Measurements from ENCODE around the gene SRSF4.
"Not testable (repeated sequence)": the region's sequence is repeated elsewhere in the genome, so short reads cannot be mapped to it uniquely, and the experiment has no call there.

Gene SRSF4

DNA sequence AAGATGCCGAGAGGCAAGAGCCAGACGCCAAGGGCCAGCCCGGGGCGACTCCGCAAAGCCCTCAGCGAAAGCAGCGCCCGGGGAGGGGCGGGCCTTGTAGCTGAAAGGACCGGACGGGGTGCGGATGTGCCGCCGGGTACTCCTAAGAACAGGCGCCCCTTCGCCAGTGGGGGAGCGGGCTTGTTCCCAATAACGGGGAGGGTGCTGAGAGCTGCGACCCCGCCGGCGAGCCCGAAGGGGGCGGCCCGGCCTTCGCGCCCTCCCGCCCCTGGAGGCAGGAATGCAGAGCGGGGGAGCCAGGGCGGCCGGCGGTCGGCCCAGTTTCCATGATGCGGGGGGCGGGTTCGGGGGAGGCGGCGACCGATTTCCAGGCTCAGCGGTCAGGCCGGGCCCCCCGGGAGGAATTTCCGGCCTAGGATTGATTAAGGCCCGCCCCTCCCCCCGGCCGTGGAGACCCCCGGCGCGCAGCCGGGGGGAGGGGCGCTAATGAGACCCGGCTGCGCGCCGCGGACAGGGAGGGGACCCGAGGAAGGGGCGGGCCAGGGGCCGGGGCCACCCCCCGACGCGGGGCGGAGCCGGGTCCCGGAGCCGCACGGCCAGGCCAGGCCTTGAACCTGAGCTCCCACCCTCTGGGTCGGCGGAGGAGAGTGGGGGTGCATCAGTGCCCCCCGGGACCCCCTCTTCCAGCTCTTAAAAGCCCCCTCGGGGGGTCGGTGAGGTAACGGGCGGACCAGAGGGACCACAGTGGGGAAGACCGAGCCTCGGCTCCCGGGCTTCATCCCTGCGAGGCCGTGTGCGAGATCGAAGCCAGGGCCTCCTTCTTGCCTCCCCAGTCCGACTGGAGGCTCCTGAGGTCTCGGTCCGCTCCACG lies 57.1 kb downstream of the SRSF4 start:
- peak; percentile 39 for DNase-seq (ENCODE audit: low read depth)

DNA sequence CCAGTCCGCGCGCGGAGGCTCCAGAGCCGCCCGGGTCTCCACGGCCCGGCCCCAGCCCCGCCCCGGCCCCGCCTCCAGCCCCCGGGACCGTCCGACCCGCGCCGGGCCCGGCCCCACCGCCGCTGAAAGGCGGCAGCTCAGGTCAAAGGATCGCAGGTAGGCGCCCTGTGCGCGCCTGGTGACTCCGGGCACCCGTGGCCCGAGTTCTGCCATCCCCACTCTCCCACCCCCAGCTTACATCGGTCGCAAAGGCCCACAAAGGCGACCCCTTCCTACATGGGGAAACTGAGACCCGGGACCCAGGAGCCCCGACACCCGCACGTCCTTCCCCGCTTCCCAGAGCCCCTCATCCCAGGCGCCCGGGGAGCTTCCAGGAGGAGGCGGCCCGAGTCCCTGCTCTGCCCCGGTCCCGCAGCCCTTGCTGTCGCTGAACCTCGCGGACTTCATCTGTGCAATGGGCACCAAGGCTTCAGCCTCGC lies 57.8 kb downstream of the SRSF4 start, which contains the start of gene TMEM200B:
Gene TMEM200B, minus strand, starts transcription at position 17 of the 479 bp plus-strand sequence. CDS start 2,075 bp downstream, outside the sequence.
- no peak for DNase-seq (ENCODE audit: low read depth)

- no peak for DNase-seq (ENCODE audit: low read depth)
Observed at GRCh38 chr1:29123053-29123886, 58.4 kb downstream of the SRSF4 start.

GRCh38 chr1:29122682-29123052 lies 59.0 kb downstream of the SRSF4 start:
- no peak for DNase-seq (ENCODE audit: low read depth)

DNA sequence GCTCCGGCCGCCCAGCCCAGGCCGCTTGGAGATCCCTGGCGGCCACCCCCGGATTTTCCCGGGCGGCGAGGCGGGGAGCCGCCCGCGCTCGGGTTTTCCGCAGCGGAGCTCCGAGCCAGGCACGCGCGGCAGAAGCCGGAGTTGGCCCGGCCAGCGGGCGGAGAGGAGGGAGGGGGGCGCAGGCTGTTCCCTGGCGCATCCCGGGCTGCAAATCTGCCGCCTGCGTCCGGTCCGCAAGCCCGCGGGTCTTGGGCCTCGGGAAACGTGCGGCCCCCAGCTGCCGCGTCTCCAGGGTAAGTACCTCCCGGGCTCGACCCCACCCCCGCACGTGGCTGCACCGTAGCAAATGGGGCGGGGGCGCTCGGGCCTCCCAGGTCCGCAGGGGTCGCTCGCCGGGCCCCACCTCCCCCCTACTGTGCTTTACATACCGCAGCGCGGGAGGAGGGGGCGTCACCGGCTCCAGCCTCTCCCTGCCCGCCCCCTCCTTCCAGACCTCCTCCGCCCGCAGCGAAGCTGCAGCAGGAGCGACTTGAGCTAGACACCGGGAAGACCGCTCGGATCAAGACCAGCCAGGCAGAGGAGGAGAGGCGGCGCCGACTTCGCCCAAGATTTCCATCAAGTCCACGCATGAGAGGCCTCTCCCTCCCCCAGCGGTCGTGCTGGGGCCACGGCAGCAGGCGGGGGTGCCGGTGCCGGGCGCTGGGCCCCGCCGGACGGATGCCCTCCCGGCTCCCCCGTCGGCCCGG lies 59.6 kb downstream of the SRSF4 start:
- no peak for DNase-seq (ENCODE audit: low read depth)

GRCh38 chr1:29121516-29121935 lies 60.2 kb downstream of the SRSF4 start:
- DNase-seq (ENCODE audit: low read depth), result no peak

- DNase-seq (ENCODE audit: low read depth), result no peak
Observed at GRCh38 chr1:29120947-29121485, 60.7 kb downstream of the SRSF4 start.

GRCh38 chr1:29120367-29120766 lies 61.3 kb downstream of the SRSF4 start:
- DNase-seq (ENCODE audit: low read depth), result no peak

- DNase-seq (ENCODE audit: low read depth), result no peak
Observed at GRCh38 chr1:29119121-29119929, 62.4 kb downstream of the SRSF4 start.

DNA sequence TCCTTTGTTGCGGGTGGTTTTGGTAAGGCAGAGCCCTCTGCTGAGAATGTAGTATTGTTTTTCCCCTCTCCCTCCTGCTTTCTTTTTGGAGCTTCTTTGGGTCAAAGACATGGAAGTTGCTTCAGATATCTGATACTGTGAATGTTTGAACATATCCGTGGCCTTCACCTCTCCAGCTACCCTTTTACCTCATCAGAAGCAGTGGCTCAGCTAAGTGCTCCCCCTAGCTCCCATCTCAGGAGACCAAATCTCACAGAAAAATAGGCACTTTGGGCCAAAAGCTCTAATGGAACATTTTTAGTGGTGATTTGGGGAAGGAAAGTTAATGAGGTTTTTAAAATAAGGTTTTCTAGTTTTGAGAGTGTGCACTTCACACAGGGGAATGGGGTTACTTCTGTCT lies 64.3 kb downstream of the SRSF4 start:
- no peak for DNase-seq (ENCODE audit: low read depth)

GRCh38 chr1:29114654-29115053 lies 67.0 kb downstream of the SRSF4 start:
- DNase-seq (ENCODE audit: low read depth), result no peak

DNA sequence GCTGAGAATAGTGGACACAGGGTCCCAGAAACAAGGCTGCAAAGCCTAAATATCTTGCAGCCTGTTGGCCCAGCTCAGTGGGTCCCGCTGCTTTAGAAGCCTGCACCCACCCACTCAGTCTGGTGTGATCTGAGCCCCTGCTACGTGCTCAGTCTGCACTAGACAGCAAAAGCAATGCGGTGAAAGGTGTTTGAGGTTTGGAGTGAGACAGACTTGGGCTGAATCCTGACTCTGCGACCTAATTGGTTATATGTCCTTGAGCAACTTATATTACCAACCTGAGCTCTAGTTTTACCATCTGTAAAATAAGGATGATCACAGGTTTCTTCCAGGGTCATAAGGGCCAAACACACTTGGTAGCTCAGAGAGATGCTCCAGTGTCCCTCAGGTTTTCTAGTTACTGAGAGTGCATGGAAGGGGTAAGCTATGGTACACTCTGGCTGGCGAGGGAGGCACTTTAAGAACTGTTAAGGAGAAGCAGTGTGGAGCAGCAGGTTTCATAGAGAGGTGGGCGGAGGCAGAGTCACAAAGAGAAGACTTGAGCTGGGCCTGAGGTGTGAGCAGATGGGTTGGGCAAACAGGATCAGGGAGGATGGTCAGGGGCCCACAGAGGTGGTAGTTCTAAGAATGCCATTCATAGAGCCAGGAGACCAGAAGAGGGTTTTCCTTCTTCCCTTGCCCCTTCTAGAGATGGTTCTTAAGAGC lies 68.1 kb downstream of the SRSF4 start:
- DNase-seq (ENCODE audit: low read depth), result no peak

DNA sequence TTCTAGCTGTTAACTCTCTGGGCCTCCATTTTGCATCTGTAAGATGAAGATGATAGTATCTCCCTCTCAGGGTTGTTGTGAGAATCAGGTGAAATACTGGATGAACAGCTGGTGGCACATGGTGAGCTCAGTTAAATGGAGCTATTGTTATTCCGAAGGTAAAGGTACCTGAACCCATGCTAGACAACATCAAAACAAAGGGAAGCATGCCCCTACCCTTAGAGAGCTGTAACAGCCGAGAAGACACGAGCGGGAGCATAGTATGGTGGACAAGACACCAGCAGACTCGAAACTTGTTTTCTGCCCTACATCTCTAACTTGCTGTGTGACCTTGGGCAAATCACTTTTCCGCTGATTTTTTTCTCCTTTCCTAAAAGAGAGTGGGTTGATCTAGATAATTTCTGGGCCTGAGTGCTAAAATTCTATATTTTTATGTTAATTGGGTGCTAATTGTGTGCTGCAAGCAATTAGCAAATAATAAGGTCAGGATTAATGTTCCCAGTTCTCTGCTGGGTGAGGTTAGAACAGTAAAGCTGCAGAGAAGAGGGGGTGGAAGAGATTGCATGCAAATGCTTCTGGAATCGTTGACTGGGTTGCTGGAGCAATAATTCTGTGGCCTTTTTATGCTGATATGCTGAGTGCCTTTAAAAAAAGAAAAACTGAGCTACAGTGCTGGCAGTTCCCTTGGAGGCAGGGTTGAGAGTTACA lies 68.8 kb downstream of the SRSF4 start:
- no peak for DNase-seq (ENCODE audit: low read depth)

DNA sequence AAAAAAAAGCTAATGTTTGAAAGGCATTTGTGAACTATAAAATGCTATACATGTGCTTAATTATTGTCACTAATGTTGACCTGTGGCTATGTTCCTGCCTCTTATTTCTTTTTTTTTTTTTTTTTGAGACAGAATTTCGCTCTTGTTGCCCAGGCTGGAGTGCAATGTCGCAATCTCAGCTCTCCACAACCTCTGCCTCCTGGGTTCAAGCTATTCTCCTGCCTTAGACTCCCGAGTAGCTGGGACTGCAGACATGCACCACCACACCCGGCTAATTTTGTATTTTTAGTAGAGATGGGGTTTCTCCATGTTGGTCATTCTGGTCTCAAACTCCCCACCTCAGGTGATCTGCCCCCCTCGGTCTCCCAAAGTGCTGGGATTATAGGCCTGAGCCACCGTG lies 73.7 kb downstream of the SRSF4 start:
- not testable (repeated sequence) for DNase-seq (ENCODE audit: low read depth)

GRCh38 chr1:29105822-29106221 lies 75.9 kb downstream of the SRSF4 start:
- no peak for DNase-seq (ENCODE audit: low read depth)

DNA sequence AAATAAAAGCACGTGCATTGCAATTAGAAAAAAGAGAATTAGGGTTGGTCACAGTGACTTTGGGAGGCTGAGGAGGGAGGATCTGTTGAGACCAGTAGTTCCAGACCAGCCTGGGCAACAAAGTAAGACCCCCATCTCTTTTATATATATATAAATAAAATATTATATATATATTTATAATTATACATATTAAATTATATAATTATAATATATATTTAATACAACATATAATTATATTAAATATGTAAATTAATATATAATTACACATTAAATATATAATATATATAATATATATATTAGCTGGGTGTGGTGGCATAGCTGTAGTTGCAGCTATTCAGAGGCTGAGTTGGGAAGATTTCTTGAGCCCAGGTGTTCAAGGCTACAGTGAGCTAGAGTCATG lies 81.2 kb downstream of the SRSF4 start:
- no peak for DNase-seq (ENCODE audit: low read depth)

DNA sequence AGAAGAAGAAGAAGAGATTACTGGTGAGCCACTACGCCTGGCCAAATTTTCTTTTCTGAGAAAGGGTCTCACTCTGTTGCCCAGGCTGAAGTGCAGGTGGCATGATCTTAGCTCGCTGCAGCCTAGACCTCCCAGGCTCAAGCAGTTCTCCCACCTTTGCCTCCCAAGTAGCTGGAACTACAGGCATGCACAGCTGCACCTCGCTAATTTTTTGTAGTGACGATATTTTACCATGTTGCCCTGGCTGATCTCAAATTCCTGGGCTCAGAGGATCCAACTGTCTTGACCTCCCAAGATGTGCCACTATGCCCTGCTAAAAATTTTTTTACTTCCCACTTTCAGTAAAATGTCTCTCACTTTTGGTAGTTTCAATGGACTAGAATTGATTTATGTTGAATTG lies 82.4 kb downstream of the SRSF4 start:
- no peak for DNase-seq (ENCODE audit: low read depth)

Measured in stimulated activated CD8-positive, alpha-beta memory T cell treated with anti-CD3 and anti-CD28 coated beads, Interleukin-15, amount 100 ng/mL, for 24 hours (primary cell).